GM23338 (cell line): ENCODE data around the gene DDX25. TPM values are rescaled to one million over a fixed set of nuclear protein-coding genes. Genes with fewer than 3 reads are reported as not detected.

Experiments
- ATAC-seq: fragments of 200-7000 bp; cut with Tn5 transposase; 3 replicates; pipeline ENCODE4 v1.9.1; 2020
- DNase-seq: peaks from one replicate; pipeline ENCODE4 v3.0.0-alpha.2; 2015; ENCODE audit warnings: low spot score
- H2AFZ ChIP-seq: fragments of 200-600 bp; sonication (generic); 2 replicates; pipeline ENCODE4 v1.8.0; 2016; ENCODE audit warnings: antibody characterized with exemption, mild to moderate bottlenecking, moderate library complexity
- H3F3A ChIP-seq: fragments of 200-600 bp; sonication (generic); replicated peaks from 2 replicates; pipeline ENCODE4 v1.8.0; 2017; ENCODE audit warnings: antibody characterized with exemption, mixed run types, low read depth
- H3K27ac ChIP-seq: fragments of 200-600 bp; sonication (generic); 2 replicates; pipeline ENCODE4 v1.6.1; 2016; ENCODE audit warnings: low read depth
- H3K27me3 ChIP-seq: fragments of 200-600 bp; sonication (generic); 2 replicates; pipeline ENCODE4 v1.8.0; 2016; ENCODE audit warnings: mild to moderate bottlenecking, mixed run types, moderate library complexity; ENCODE audit not compliant: insufficient read depth
- H3K36me3 ChIP-seq: fragments of 200-600 bp; sonication (generic); 2 replicates; pipeline ENCODE4 v1.8.0; 2016; ENCODE audit warnings: mild to moderate bottlenecking; ENCODE audit not compliant: insufficient read depth
- H3K4me1 ChIP-seq: fragments of 200-600 bp; sonication (generic); 2 replicates; pipeline ENCODE4 v1.8.0; 2016; ENCODE audit warnings: mild to moderate bottlenecking, moderate library complexity; ENCODE audit not compliant: insufficient read depth
- H3K4me2 ChIP-seq: fragments of 200-600 bp; sonication (generic); 2 replicates; pipeline ENCODE4 v1.7.1; 2017; ENCODE audit warnings: mixed run types
- H3K4me3 ChIP-seq: fragments of 200-600 bp; sonication (generic); 2 replicates; pipeline ENCODE4 v1.6.1; 2016; ENCODE audit warnings: mixed run types
- H3K79me2 ChIP-seq: fragments of 200-600 bp; sonication (generic); replicated peaks from 2 replicates; pipeline ENCODE4 v1.8.0; 2017; ENCODE audit warnings: mild to moderate bottlenecking; ENCODE audit not compliant: insufficient read depth
- H3K9me2 ChIP-seq: fragments of 200-600 bp; sonication (generic); 2 replicates; pipeline ENCODE4 v1.8.0; 2017; ENCODE audit not compliant: insufficient read depth
- H4K20me1 ChIP-seq: fragments of 200-600 bp; sonication (generic); replicated peaks from 2 replicates; pipeline ENCODE4 v1.8.0; 2017; ENCODE audit warnings: mild to moderate bottlenecking; ENCODE audit not compliant: insufficient read depth
- H3K27ac Mint-ChIP-seq: 2 replicates; pipeline ENCODE4 v1.8.0; 2020; ENCODE audit warnings: inconsistent platforms, mild to moderate bottlenecking, moderate library complexity, mixed read lengths
- H3K27me3 Mint-ChIP-seq: 3 replicates; pipeline ENCODE4 v1.8.0; 2022; ENCODE audit warnings: low read depth, mild to moderate bottlenecking, moderate library complexity, mixed read lengths, inconsistent platforms; ENCODE audit not compliant: insufficient read depth, poor library complexity
- H3K36me3 Mint-ChIP-seq: 3 replicates; pipeline ENCODE4 v1.8.0; 2021; ENCODE audit warnings: low read depth, mild to moderate bottlenecking, inconsistent platforms, moderate library complexity, mixed read lengths
- H3K4me1 Mint-ChIP-seq: 3 replicates; pipeline ENCODE4 v1.8.0; 2020; ENCODE audit warnings: mild to moderate bottlenecking, inconsistent platforms, mixed read lengths
- H3K4me3 Mint-ChIP-seq: 3 replicates; pipeline ENCODE4 v1.8.0; 2021; ENCODE audit warnings: moderate library complexity, mild to moderate bottlenecking, inconsistent platforms, mixed read lengths
- H3K9me3 Mint-ChIP-seq: 3 replicates; pipeline ENCODE4 v1.8.0; 2020; ENCODE audit warnings: moderate library complexity, mild to moderate bottlenecking, inconsistent platforms, mixed read lengths
- CREB1 ChIP-seq: fragments of 250-450 bp; sonication (Bioruptor Pico); IDR thresholded peaks from 2 replicates; pipeline ENCODE4 v1.5.0; 2020; ENCODE audit warnings: low read depth, mild to moderate bottlenecking, moderate library complexity
- EZH2 ChIP-seq: fragments of 200-600 bp; sonication (generic); IDR thresholded peaks from one replicate; pipeline ENCODE4 v1.8.0; 2017; ENCODE audit warnings: antibody characterized with exemption, mild to moderate bottlenecking, low read depth; ENCODE audit not compliant: unreplicated experiment
- EZH2phosphoT487 ChIP-seq: fragments of 200-600 bp; sonication (generic); IDR thresholded peaks from one replicate; pipeline ENCODE4 v1.8.1; 2018; ENCODE audit warnings: antibody characterized with exemption; ENCODE audit not compliant: unreplicated experiment
- JUNB ChIP-seq: IDR thresholded peaks from one replicate; pipeline ENCODE4 v1.6.1; 2016; ENCODE audit warnings: antibody characterized with exemption; ENCODE audit not compliant: unreplicated experiment
- NANOG ChIP-seq: IDR thresholded peaks from 2 replicates; pipeline ENCODE4 v1.6.1; 2016; ENCODE audit warnings: antibody characterized with exemption, borderline replicate concordance
- POLR2AphosphoS5 ChIP-seq: IDR thresholded peaks from 2 replicates; pipeline ENCODE4 v1.6.1; 2016; ENCODE audit warnings: antibody characterized with exemption, low read depth
- REST ChIP-seq: IDR thresholded peaks from one replicate; pipeline ENCODE4 v1.6.1; 2018; ENCODE audit warnings: antibody characterized with exemption; ENCODE audit not compliant: unreplicated experiment
- STAT1 ChIP-seq: IDR thresholded peaks from one replicate; pipeline ENCODE4 v1.6.1; 2016; ENCODE audit warnings: antibody characterized with exemption; ENCODE audit not compliant: unreplicated experiment
- ZNF114 ChIP-seq: fragments of 250-450 bp; sonication (Bioruptor Pico); IDR thresholded peaks from 2 replicates; pipeline ENCODE4 v1.5.0; 2020; ENCODE audit warnings: mild to moderate bottlenecking, moderate library complexity
- ZNF331 ChIP-seq: fragments of 250-450 bp; sonication (Bioruptor Pico); IDR thresholded peaks from 2 replicates; pipeline ENCODE4 v1.5.0; 2020; ENCODE audit warnings: low read depth, mild to moderate bottlenecking, moderate library complexity
- polyA plus RNA-seq: library from polyadenylated mRNA; unstranded; fragments of >200 nt; fragmentation: Nextera tagmentation; extraction: Ambion mirVana; gene quantifications from 2 replicates; pipeline ENCODE4 v1.2.1, GENCODE V29; 2016
- total RNA-seq: library from RNA; depleted of rRNA; stranded (reverse); fragments of >200 nt; shearing (Covaris generic); gene quantifications from 2 replicates; pipeline ENCODE4 v1.2.3, GENCODE V29; 2014
- TF ChIP-seq, protein P1 (sequence below), 2 experiments: fragments of 200-600 bp in 1 of 2; sonication (generic) in 1 of 2; conservative IDR thresholded peaks; 2 replicates each; pipeline versions ENCODE4 v1.5.1 to v1.6.1; 2016 to 2017; ENCODE audit warnings: antibody characterized with exemption in 2 of 2, low read depth in 2 of 2, mild to moderate bottlenecking in 2 of 2, moderate library complexity in 1 of 2
- TF ChIP-seq, protein P2 (sequence below): IDR thresholded peaks from 2 replicates; pipeline ENCODE4 v1.6.1; 2016; ENCODE audit warnings: antibody characterized with exemption

Gene DDX25
- total and polyA plus RNA-seq, 2 experiments from 2014 or later: 20.6 to 23.6 TPM

DNA sequence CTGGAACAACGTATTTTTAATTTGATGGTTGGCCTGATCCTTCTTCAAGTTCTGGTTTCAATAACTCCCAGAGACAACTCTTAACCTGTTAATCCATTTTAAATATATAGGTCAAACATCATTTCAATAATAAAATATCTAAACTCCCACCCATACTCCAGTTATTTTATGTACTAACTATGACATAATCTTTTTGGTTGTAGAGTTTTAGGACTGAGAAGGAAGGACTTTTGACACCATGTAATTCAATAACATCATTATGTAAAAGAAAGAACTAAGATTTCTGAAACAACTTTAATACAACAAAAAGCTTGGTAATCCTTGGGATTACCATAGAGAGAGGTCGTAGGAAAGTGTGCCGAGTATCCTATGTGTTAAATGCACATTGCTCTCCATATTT, 73.0 kb downstream of the DDX25 start:
- Histone ChIP-seq H3K27ac (no peak overlapping the region), H3K27me3 (no peaks in the 10 kb centered on the region), H3K79me2 (no peaks in the 10 kb centered on the region), H3K9me2 (no peaks in the 10 kb centered on the region), H3K36me3 (no peaks in the 10 kb centered on the region), H3K4me1 (0 out of 2 replicates have a peak, but pooled peaks cover 10% of the 10 kb centered on the region), H3K4me2 (no peak overlapping the region), H4K20me1 (no peaks in the 10 kb centered on the region), H3F3A (no peaks in the 10 kb centered on the region), H3K4me3 (no peak overlapping the region), H2AFZ (no peak overlapping the region)
- Mint-ChIP-seq H3K27me3 (no peaks in the 10 kb centered on the region), H3K4me3 (no peak overlapping the region), H3K9me3 (no peaks in the 10 kb centered on the region), H3K27ac (no peak overlapping the region), H3K36me3 (no peaks in the 10 kb centered on the region), H3K4me1 (peaks cover 25% of the 10 kb centered on the region)
- no peak for DNase-seq
- TF ChIP-seq, protein P1, sequence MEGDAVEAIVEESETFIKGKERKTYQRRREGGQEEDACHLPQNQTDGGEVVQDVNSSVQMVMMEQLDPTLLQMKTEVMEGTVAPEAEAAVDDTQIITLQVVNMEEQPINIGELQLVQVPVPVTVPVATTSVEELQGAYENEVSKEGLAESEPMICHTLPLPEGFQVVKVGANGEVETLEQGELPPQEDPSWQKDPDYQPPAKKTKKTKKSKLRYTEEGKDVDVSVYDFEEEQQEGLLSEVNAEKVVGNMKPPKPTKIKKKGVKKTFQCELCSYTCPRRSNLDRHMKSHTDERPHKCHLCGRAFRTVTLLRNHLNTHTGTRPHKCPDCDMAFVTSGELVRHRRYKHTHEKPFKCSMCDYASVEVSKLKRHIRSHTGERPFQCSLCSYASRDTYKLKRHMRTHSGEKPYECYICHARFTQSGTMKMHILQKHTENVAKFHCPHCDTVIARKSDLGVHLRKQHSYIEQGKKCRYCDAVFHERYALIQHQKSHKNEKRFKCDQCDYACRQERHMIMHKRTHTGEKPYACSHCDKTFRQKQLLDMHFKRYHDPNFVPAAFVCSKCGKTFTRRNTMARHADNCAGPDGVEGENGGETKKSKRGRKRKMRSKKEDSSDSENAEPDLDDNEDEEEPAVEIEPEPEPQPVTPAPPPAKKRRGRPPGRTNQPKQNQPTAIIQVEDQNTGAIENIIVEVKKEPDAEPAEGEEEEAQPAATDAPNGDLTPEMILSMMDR (conservative IDR thresholded peaks at IDR 0.05; ENCODE audit: low read depth in 2 of 2): no peak
- TF ChIP-seq REST (no peak), ZNF331 (CRISPR knock-in tag) (no peak), POLR2AphosphoS5 (no peak), ZNF114 (CRISPR knock-in tag) (no peak), STAT1 (no peak), NANOG (no peak), JUNB (no peak), EZH2phosphoT487 (no peak), EZH2 (no peak), CREB1 (CRISPR knock-in tag) (no peak)
- TF ChIP-seq, protein P2, sequence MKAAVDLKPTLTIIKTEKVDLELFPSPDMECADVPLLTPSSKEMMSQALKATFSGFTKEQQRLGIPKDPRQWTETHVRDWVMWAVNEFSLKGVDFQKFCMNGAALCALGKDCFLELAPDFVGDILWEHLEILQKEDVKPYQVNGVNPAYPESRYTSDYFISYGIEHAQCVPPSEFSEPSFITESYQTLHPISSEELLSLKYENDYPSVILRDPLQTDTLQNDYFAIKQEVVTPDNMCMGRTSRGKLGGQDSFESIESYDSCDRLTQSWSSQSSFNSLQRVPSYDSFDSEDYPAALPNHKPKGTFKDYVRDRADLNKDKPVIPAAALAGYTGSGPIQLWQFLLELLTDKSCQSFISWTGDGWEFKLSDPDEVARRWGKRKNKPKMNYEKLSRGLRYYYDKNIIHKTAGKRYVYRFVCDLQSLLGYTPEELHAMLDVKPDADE: no peak
- no peak for ATAC-seq
